ENCODE measurements around the gene USP25.

Gene USP25

DNA sequence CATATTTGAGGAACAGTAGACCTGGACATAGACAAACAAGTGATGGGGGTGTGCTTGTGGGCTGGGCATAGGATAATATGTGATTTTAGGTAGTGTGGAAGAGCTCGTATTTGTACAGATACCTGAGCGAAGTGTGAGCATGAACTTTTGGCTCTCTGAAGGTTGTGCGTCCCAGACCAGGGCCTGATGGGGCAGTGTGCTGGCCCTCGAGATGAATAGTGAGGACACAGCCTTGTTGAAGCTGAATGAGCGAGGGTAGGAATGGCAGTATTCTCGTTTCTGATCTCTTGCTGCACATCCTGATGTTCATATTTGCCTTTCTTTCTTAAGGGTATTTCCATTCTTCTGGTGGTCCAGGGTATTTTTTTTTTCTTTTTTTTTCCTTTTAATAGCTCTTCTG lies 41.5 kb downstream of the USP25 start:
- TF ChIP-seq, protein P1, sequence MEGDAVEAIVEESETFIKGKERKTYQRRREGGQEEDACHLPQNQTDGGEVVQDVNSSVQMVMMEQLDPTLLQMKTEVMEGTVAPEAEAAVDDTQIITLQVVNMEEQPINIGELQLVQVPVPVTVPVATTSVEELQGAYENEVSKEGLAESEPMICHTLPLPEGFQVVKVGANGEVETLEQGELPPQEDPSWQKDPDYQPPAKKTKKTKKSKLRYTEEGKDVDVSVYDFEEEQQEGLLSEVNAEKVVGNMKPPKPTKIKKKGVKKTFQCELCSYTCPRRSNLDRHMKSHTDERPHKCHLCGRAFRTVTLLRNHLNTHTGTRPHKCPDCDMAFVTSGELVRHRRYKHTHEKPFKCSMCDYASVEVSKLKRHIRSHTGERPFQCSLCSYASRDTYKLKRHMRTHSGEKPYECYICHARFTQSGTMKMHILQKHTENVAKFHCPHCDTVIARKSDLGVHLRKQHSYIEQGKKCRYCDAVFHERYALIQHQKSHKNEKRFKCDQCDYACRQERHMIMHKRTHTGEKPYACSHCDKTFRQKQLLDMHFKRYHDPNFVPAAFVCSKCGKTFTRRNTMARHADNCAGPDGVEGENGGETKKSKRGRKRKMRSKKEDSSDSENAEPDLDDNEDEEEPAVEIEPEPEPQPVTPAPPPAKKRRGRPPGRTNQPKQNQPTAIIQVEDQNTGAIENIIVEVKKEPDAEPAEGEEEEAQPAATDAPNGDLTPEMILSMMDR (IDR thresholded peaks at IDR 0.05; ENCODE audit: borderline replicate concordance, insufficient read depth, low read depth, low read length) = no peak
- H3K4me3 ChIP-seq (ENCODE audit: low read depth, low read length) = no peak overlapping the region

DNA sequence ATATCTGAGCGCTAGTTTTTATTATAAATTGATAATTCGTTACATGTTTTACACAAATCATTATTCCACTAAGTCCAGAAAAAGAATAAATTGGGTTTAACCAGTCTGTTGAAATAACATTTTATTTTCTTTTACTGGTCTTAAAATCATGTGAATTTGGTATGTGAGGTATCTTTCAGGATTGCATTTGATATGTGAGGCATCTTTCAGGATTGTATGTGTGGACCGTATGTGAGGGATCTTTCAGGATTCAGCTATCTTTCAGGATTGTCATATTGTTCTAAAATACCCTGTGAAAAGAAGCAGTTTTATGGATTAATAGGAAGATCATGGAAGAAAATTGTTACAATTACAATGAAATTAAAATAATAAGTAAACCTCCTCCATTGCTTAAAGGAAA lies 42.9 kb downstream of the USP25 start:
- TF ChIP-seq, protein P1 (IDR thresholded peaks at IDR 0.05; ENCODE audit: borderline replicate concordance, insufficient read depth, low read depth, low read length) = no peak
- H3K4me3 ChIP-seq (ENCODE audit: low read depth, low read length) = no peak overlapping the region

DNA sequence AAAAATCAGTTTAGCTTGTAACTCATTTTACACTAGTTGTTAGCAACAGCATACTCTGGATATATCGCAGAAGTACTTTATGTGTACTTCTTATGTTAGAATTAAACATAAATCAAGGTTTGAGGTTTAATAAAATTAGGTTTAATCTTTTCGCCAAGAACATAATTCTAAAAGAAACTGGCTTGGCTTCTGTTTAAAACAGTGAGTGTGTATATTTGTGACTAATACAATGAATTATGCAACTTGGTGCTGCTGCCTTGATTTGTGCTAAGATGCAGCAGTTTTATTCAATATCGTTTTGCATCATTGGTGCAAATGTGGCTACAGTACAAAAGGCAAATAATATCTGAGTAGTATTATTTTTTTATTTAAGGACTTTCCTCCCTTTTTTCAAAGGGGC lies 44.8 kb downstream of the USP25 start:
- TF ChIP-seq, protein P1 (IDR thresholded peaks at IDR 0.05; ENCODE audit: borderline replicate concordance, insufficient read depth, low read depth, low read length) = no peak
- no peak overlapping the region for H3K4me3 ChIP-seq (ENCODE audit: low read depth, low read length)

DNA sequence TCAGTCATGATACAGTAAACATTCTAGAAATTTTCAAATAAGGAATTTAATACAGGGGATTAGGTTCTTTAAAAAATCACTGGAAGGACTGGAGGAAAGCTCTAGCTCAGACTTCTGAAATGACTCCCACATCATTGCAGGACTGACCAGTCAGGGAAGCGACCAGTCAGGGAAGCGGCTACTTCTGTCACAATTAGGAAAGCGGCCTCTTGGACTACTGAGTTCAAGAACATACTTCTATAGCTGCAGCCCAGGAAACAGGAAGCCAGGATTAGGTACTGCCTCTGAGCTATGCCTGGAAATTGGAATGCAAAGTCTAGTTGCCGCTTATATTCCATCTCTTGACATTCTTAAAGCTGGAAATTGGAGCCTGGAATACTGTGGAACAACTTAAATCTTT lies 45.5 kb downstream of the USP25 start:
- TF ChIP-seq, protein P1 (IDR thresholded peaks at IDR 0.05; ENCODE audit: borderline replicate concordance, insufficient read depth, low read depth, low read length) = no peak
- H3K4me3 ChIP-seq (ENCODE audit: low read depth, low read length) = no peak overlapping the region

DNA sequence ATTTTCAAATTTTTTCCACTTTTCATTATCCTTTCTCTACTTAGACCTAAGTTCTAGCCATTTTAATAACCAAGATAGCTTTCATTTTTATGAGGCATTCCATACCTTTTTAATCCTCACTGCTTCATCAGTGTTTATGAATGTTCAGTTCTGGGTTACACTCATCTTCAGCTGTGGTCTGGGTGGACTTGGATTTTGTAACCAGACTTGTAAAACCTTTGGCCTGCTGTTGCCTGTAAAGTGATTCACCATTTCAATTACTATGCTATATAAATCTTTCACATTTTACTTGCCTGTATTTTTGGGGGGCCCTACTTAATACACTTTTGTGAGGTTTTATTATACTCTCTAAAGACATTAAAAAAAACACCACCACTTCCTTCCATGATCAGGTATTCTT lies 46.2 kb downstream of the USP25 start:
- no peak overlapping the region for H3K4me3 ChIP-seq (ENCODE audit: low read depth, low read length)
- TF ChIP-seq, protein P1 (IDR thresholded peaks at IDR 0.05; ENCODE audit: borderline replicate concordance, insufficient read depth, low read depth, low read length) = no peak

DNA sequence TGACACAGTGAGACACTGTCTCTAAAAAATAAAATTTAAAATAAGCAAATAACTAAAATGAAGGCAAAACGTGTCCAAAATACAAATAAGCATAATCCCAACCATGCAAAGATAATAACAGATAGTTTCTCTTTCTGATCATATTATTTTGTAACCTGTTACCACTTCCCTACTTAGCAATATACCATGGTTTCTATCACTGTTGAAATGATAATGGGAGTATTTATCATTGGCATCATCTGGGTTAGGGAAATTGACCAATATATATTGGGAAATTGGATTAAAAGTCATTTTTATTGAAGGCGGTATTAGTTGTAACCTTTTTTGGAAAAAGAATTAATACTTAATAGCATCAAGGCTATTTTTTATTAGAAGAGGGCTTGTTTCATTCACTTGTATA lies 47.0 kb downstream of the USP25 start:
- TF ChIP-seq, protein P1 (IDR thresholded peaks at IDR 0.05; ENCODE audit: borderline replicate concordance, insufficient read depth, low read depth, low read length) = no peak

DNA sequence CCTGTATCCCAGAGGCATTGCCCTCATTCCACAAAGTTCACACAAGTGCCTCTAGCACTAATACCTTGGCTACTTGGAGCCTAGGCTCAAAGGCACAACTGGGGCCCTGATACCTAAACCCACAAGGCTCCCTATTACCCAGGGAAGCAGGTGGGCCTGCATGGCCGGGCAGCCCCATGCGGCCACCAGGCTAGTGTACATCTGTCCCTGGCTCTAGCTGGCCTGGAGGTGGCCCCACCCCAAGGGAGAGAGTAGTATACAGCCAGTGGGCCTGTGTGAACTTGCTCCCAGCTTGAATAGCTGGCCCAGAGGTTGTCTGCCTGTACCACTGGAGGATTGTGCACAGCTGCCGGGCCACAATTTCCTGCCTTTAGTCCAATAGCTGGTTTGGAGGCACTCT lies 52.2 kb downstream of the USP25 start:
- H3K4me3 ChIP-seq (ENCODE audit: low read depth, low read length) = no peak overlapping the region
- TF ChIP-seq, protein P1 (IDR thresholded peaks at IDR 0.05; ENCODE audit: borderline replicate concordance, insufficient read depth, low read depth, low read length) = no peak

More for the DNA sequence above, 47.0 kb downstream of the USP25 start:
- H3K4me3 ChIP-seq (ENCODE audit: low read depth, low read length) = no peak overlapping the region

Measured in GM12875 (cell line).